Stimulated activated naive CD4-positive, alpha-beta T cell treated with Interleukin-2 at 50 U/mL for 16 hours (primary cell): ENCODE measurements around the gene CRYBG1.

Experiments used
- DNase-seq: peaks from one replicate; lab custom pipeline; 2025; lab: John Stamatoyannopoulos, UW

CRYBG1 gene

GRCh38 chr6:106360410-106360988 lies at the start of gene CRYBG1:
Gene CRYBG1, plus strand, starts transcription at chr6:106360717. Its CDS starts 192 bp downstream, at chr6:106360909.
- peak; percentile 37 for DNase-seq

GRCh38 chr6:106315765-106316374 lies 44.6 kb upstream of the CRYBG1 start:
- DNase-seq = no peak

GRCh38 chr6:106316375-106316766 lies 44.1 kb upstream of the CRYBG1 start:
- no peak for DNase-seq

- DNase-seq = no peak
Observed at GRCh38 chr6:106318061-106318460, 42.5 kb upstream of the CRYBG1 start.

- DNase-seq = no peak
Observed at GRCh38 chr6:106318851-106319250, 41.7 kb upstream of the CRYBG1 start.

GRCh38 chr6:106321940-106322339 lies 38.6 kb upstream of the CRYBG1 start:
- DNase-seq = no peak

- DNase-seq = no peak
Observed at GRCh38 chr6:106324726-106325335, 35.7 kb upstream of the CRYBG1 start.

- DNase-seq = peak; percentile 99
Observed at GRCh38 chr6:106325336-106326178, 35.0 kb upstream of the CRYBG1 start, which contains the start of gene ATG5. Gene ATG5, minus strand, starts transcription at chr6:106325760. Its CDS starts 9,552 bp downstream, at chr6:106316208.

GRCh38 chr6:106334646-106335448 lies 25.7 kb upstream of the CRYBG1 start:
- peak; percentile 21 for DNase-seq

- peak; percentile 5 for DNase-seq
Observed at GRCh38 chr6:106339334-106340029, 21.0 kb upstream of the CRYBG1 start.

- no peak for DNase-seq
Observed at GRCh38 chr6:106347219-106347618, 13.3 kb upstream of the CRYBG1 start.

GRCh38 chr6:106356378-106356777 lies 4.1 kb upstream of the CRYBG1 start:
- DNase-seq = no peak

- no peak for DNase-seq
Observed at GRCh38 chr6:106359959-106360409, 533 bp upstream of the CRYBG1 start.

GRCh38 chr6:106360989-106361430 lies 493 bp downstream of the CRYBG1 start:
- peak; percentile 17 for DNase-seq

GRCh38 chr6:106363401-106364138 lies 3.1 kb downstream of the CRYBG1 start:
- no peak for DNase-seq

GRCh38 chr6:106369739-106370138 lies 9.2 kb downstream of the CRYBG1 start:
- DNase-seq = no peak

GRCh38 chr6:106370639-106371038 lies 10.1 kb downstream of the CRYBG1 start:
- no peak for DNase-seq

- DNase-seq = no peak
Observed at GRCh38 chr6:106372838-106373501, 12.5 kb downstream of the CRYBG1 start.

- no peak for DNase-seq
Observed at GRCh38 chr6:106373502-106374239, 13.2 kb downstream of the CRYBG1 start.
